NCI-H524 (cell line): ENCODE results near the gene EGLN1.
"Not testable (repeated sequence)": the region's sequence is repeated elsewhere in the genome, so short reads cannot be mapped to it uniquely, and the experiment has no call there.

Source experiments
- DNase-seq, 2 experiments: peaks; one replicate each; lab custom pipeline; 2025; lab: John Stamatoyannopoulos, UW

EGLN1 gene

GRCh38 chr1:231359113-231359512 lies 63.0 kb downstream of the EGLN1 start:
- no peak for DNase-seq

- peak in 1 of 2 experiments; percentile 66 for DNase-seq
These were observed 64.2 kb downstream of the EGLN1 start for GRCh38 chr1:231357831-231358354.

- no peak for DNase-seq
These were observed 64.8 kb downstream of the EGLN1 start for GRCh38 chr1:231357187-231357772.

- DNase-seq = no peak
These were observed 66.9 kb downstream of the EGLN1 start for GRCh38 chr1:231355171-231355570.

- DNase-seq = no peak
These were observed 67.6 kb downstream of the EGLN1 start for GRCh38 chr1:231354330-231355020.

GRCh38 chr1:231353086-231353485 lies 69.0 kb downstream of the EGLN1 start:
- no peak for DNase-seq

GRCh38 chr1:231351816-231352215 lies 70.3 kb downstream of the EGLN1 start:
- DNase-seq = no peak

- not testable (repeated sequence) for DNase-seq
These were observed 73.2 kb downstream of the EGLN1 start for GRCh38 chr1:231348856-231349255.

GRCh38 chr1:231348442-231348841 lies 73.6 kb downstream of the EGLN1 start:
- DNase-seq = no peak

GRCh38 chr1:231347961-231348360 lies 74.1 kb downstream of the EGLN1 start:
- DNase-seq = no peak

- DNase-seq = no peak
These were observed 81.6 kb downstream of the EGLN1 start for GRCh38 chr1:231340328-231341013.

- peak in 1 of 2 experiments; percentile 54 for DNase-seq
These were observed 83.6 kb downstream of the EGLN1 start, which contains the start of gene SPRTN for GRCh38 chr1:231338270-231339128. TSS of gene SPRTN (plus strand) at chr1:231338293. CDS start at chr1:231338384, 91 bp downstream.

- DNase-seq = peak; percentile 93 to 97
These were observed 84.4 kb downstream of the EGLN1 start, which contains the start of gene EXOC8 for GRCh38 chr1:231337472-231338269. TSS of gene EXOC8 (minus strand) at chr1:231337852. CDS start at chr1:231337745, 107 bp downstream.

GRCh38 chr1:231337043-231337471 lies 85.0 kb downstream of the EGLN1 start:
- DNase-seq = no peak

GRCh38 chr1:231335663-231336602 lies 86.2 kb downstream of the EGLN1 start:
- DNase-seq = peak in 1 of 2 experiments; percentile 24

- no peak for DNase-seq
These were observed 87.1 kb downstream of the EGLN1 start for GRCh38 chr1:231334952-231335351.

- DNase-seq = peak in 1 of 2 experiments; percentile 3
These were observed 87.9 kb downstream of the EGLN1 start for GRCh38 chr1:231334079-231334666.

- DNase-seq = no peak
These were observed 89.3 kb downstream of the EGLN1 start for GRCh38 chr1:231332761-231333160.

GRCh38 chr1:231329483-231329882 lies 92.6 kb downstream of the EGLN1 start:
- DNase-seq = no peak
